ENCODE results near the gene DHX35. TPM values are rescaled to one million over a fixed set of nuclear protein-coding genes. Genes with fewer than 3 reads are reported as not detected.

DHX35 gene
- total and polyA plus RNA-seq, 2 of the 13 experiments (the other 11 are each of a cell fraction or from before 2014, with no cell fraction given): 25.8 to 28.7 TPM

GRCh38 chr20:39048000-39048696 lies 86.0 kb downstream of the DHX35 start (continued):
- TF ChIP-seq RERE (CRISPR knock-in tag; IDR thresholded peaks at IDR 0.05; ENCODE audit: low read depth): no peak
- TF ChIP-seq SP5 (CRISPR knock-in tag; IDR thresholded peaks at IDR 0.05; ENCODE audit: borderline replicate concordance, low read depth): 0 out of 2 replicates have a peak, but pooled peaks have one; percentile 15
- TF ChIP-seq MEIS1 (CRISPR knock-in tag; IDR thresholded peaks at IDR 0.05; ENCODE audit: borderline replicate concordance): peak; percentile 84; the same call in 1 of the 2 replicates
- no peak for TF ChIP-seq SP1 (IDR thresholded peaks at IDR 0.05)
- 0 out of 2 replicates have a peak, but pooled peaks have one; percentile 23 for TF ChIP-seq SP1 (CRISPR knock-in tag; IDR thresholded peaks at IDR 0.05)
- no peak for TF ChIP-seq ZNF747 (CRISPR knock-in tag; IDR thresholded peaks at IDR 0.05; ENCODE audit: borderline replicate concordance)
- no peak for TF ChIP-seq ZNF383 (CRISPR knock-in tag; IDR thresholded peaks at IDR 0.05; ENCODE audit: borderline replicate concordance)
- TF ChIP-seq NR2F6 (IDR thresholded peaks at IDR 0.05): no peak
- peak; percentile 19; the same call in 1 of the 2 replicates for TF ChIP-seq NR2F6 (CRISPR knock-in tag; IDR thresholded peaks at IDR 0.05)
- TF ChIP-seq ZNF891 (CRISPR knock-in tag; IDR thresholded peaks at IDR 0.05): peak; percentile 67; the same call in 1 of the 2 replicates
- TF ChIP-seq TRAFD1 (CRISPR knock-in tag; IDR thresholded peaks at IDR 0.05; ENCODE audit: borderline replicate concordance): no peak; the same call in none of the 2 replicates
- TF ChIP-seq RNF219 (CRISPR knock-in tag; IDR thresholded peaks at IDR 0.05): no peak

All from HepG2 (cell line).